DMS 273 (cell line): ENCODE results near the gene EVA1C.
"Not testable (repeated sequence)": the region's sequence is repeated elsewhere in the genome, so short reads cannot be mapped to it uniquely, and the experiment has no call there.

Source experiments
- DNase-seq: peaks from one replicate; lab custom pipeline; 2025; ENCODE audit not compliant: unreplicated experiment; lab: John Stamatoyannopoulos, UW

The EVA1C gene

DNA sequence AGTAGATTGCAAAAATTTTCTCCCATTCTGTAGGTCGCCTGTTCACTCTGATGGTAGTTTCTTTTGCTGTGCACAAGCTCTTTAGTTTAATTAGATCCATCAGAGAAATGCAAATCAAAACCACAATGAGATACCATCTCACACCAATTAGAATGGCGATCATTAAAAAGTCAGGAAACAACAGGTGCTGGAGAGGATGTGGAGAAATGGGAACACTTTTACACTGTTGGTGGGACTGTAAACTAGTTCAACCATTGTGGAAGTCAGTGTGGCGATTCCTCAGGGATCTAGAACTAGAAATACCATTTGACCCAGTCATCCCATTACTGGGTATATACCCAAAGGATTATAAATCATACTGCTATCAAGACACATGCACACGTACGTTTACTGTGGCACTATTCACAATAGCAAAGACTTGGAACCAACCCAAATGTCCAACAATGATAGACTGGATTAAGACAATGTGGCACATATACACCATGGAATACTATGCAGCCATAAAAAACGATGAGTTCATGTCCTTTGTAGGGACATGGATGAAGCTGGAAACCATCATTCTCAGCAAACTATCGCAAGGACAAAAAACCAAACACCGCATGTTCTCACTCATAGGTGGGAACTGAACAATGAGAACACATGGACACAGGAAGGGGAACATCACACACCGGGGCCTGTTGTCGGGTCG lies 21.8 kb upstream of the EVA1C start:
- DNase-seq: not testable (repeated sequence)

DNA sequence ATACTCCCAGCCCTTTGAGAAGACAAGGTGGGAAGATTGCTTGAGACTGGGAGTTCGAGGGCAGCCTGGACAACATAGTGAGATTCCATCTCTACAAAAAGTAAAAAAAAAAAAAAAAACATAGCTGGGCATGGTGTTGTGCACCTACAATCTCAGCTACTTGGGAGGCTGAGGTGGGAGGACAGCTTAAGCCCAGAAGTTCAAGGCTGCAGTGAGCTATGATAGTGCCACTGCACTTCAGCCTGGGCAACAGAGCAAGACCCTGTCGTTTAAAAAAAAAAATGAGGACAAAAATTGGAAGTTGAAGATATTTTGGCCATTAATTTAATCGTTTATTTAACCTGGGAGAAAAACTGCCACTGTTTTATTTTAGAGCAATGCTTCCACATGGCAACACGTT lies 20.8 kb upstream of the EVA1C start:
- DNase-seq: no peak

DNA sequence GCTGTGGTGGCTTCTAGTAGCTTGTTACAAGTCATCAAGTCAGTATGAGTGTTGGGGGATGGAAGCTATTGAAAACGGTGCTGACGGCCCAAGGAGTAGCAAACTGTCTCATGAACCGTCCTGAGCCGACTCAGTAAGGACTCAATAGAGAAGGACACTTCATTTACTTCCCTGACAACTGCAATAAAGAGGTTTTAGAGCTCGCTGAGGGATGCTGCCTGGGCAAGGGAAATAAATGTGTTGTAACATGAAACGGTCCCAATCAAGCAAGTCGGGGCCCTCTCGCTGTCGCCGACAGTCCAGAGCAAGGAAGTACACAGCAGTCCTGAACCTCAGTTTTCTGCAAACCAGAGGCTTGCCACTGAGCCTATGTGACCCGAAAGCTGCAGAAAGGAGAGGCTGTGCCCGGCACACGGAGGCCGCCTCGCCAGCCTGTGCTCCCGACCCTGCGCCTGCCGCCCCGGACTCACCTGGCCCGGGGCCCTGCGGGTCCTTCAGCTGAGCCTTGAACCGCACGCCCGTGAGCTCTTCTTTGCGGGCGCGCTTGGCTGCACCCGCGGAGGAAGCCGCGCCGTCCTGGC lies 20.1 kb upstream of the EVA1C start:
- DNase-seq: peak; percentile 51

DNA sequence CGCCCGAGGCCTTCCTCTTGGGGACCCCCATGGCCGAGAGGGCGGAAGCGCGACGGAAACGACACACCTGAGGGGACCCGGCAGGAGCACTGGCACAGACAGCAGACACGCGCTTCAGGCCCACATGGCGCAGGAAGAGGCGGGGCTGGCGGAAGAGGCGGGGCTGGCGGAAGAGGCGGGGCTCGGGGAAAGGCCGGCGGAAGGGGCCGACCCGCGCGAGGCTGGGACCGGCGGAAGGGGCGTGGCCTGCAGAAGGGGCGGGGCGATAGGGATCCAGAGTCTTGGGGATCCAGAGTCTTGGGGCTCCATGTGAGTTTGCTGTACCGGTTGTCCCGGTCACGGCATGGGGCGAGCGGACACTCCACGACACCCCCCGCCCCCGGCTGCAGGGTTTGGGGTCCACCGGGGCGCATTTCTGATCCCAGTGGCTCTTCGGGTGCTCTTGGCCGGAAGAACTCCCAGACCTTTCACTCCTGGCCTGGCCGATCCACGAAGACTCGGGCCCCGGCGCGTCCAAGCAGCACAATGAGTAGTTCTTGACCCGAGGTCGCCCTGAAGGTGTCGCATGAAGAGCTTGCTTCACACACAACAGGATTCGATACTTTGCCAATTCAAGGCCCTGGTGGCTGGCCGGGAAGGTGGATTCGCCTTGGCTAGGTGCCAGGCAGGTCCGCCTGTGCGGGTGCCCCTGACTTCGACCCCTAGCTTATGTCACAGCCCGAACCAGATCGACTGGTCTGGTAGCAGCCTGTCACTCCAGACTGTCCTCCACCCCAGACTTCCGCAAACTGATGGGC lies 19.4 kb upstream of the EVA1C start, which contains the start of gene URB1:
URB1 (minus strand) TSS at position 133 of the 797 bp plus-strand sequence; CDS start at position 31, 102 bp downstream.
- DNase-seq: peak; percentile 92

DNA sequence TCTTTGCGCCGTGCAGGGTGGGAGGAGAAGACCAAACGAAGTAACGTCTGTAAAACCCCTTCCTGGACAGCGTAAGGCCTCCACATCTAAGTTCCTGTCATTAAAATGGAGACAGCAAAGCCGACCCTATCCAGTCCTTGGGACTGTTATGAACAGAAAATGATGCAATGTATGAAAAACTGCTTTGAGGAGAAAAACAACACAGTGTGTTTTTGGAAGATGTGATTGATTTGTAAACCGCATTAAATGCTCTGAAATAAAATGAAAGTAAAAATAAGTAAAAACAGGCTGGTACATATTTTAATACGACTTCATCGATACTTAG lies 18.9 kb upstream of the EVA1C start:
- no peak for DNase-seq

DNA sequence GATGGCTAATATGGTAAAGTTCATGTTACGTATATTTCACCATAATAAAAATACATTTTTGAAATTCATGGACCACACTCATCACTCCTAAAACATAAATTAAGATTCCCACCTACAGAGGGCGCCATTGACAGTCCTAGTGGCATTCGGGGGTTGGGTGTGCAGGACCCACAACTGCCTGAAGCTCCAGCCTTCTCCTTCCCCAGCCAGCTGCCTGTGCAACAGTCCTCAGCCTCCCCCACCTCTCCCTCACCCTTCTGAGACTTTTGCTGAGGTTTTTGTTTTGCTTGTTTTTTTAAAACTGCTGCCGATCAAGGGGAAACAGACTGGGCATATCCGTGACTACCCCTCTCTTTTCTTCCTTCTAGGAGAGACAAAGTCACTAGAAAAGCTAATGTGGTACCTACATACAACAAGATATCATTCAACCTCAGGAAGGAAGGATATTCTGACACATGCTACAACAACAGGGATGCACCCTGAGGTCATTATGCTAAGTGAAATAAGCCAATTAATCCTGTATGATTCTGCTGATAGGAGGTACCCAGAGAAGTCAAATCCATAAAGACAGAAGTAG lies 9.2 kb upstream of the EVA1C start:
- peak; percentile 90 for DNase-seq

DNA sequence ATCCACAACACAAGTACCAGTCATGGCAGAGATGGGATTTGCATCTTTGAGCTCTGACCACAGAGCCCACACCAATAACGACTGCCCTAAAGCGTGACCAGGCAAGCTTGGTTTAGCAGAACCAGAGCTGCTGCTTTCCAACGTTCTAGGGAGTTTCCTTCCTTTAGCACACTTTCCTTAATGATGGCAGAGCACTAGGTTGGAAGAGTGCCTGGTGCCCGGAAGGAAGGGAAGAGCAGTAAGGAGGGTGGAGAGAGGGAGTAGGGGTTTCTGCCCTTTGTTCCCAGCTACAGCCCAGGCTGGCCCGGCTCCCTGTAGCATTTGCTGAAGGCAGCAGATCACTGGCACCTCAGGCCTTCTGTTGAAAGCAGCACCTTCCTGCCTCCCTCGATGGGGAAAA lies 6.1 kb upstream of the EVA1C start:
- DNase-seq: no peak

DNA sequence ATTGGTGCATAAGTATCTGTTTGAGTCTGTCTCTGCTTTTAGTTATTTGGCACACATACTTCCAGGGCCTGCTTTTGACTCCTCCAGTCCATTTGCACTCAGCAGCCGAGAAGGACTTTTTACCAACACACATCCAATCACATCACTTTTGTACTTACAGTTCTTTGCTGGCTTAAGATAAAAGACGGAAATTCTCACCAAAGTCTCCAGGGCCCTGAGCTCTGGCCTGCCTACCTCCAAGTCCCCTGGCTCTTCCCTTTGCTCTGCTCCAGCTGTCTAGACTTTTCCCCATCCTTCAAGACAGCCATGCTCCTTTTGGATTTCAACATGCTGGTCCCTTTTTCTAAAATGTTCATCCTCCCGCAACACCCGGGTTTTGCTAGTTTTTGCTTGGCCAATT lies 2.2 kb upstream of the EVA1C start:
- peak; percentile 17 for DNase-seq

DNA sequence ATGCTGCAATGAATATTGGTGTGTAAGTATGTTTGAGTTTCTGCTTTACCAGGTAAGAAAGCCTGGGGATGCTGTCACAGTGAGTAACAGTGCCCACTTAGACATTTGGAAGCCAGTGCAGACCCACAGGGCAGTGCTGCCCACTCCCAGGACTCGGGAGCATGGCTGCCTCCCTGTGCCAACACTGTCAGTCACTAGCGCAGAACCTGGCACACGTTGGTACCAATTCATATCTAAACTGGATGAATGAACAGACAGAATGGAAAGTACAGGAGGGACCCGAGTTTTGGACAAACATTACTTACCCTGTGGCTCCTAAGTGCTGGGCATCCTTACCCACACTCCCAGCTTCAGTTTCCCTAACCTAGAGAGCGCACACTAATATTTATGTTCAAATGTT lies 1.6 kb upstream of the EVA1C start:
- no peak for DNase-seq

DNA sequence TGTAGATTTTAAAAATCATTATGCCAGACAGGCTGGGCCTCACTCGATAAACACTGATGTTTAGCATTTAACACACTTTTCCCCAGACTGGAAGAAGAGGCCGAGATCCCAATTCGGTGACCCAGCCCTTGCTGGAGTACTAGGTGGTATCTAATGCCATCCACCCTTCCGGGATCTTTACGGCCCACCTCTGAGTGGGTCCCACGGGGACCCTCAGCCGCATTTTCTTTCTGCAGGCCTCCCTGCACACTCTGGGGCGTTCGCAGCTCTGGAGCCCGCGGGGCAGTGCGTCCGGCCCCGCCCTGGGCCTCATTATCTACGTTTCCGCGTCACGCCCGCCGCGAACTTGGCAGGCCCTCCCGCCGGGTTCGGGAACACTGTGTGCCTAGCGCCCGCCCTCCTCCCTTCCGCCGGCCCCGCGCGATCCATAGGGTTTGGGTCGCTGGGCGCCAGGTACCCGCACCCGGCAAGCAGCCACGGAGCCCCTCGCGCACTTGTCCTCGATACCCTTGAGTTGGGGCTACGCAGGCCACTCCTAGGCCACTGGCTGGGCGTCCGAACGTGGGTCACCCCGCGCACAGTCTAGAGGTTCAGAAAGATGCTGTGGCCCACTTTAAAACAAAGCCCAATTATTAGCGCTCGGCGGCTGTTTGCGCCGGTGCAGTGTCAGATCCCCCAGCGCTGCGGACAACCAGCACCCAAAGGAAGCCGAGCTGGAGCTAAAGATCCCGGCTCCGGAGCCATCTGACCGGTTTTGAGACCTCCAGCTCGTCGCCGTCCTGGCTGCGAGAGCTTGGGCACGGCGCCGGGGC lies 950 bp upstream of the EVA1C start:
- peak; percentile 78 for DNase-seq

DNA sequence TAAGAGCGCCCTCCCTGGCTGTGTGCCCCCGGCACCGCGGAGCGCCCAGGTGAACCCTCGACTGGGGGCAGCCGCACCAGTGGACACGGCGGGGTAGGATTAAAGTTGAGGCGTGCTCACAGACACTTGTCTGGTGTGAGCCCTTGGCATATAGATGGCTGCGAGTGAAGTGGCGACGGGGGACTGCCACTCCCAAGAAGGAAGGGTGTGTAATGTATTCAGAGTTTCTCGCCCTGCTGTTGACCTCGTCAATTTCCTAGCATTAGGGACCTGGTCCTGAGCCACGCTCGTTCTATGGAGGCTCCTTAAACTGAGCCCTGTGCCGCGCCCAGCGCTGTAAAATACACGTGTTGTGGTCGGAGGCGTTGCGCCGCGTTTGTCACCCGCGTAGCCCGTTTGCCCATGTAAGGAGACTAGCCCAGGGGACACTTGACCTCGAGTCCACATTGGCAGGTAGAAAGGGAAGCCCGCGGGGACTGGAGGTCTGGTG lies 554 bp downstream of the EVA1C start:
- no peak for DNase-seq

DNA sequence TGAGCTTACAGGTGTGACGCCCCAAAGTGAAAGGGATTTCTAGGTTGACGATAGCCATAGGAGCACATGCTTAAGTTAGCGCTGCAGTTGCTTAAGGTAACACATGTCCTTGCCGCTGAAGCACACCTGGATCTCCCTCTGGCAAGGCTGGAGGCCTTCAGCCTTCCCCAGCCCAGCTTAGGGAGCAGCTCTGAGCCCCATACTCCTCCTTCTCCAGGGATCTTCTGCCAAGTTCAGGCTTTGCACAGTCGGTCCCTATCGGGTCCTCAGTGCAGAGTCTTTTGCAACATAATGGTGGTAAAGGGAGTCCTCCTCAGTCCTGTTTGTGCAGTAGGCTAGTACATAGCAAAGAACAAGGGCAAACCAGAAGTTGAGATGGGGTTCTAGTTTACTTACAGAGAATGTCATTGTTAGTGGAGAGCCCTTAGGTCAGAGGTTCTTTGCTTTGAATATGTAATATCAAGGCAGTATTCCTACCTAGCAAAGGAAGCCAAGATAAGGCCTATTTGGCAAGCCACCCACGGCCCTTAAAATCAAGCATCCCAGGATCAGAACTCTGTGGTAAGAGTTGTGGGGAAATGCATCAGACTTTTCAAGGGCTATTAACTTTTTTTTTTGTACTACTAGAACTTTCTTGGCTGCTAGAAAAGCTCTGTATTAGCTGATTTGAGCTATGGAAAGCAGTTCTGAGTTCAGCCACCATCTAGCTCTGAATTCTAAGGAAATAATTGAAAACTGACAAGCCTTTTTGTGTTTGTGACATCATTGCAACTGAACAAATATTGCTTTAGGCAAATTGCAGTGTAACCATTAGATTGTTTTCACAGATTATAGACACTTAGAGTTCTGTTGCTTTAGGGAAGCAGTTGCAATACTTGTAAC lies 1.4 kb downstream of the EVA1C start:
- no peak for DNase-seq

DNA sequence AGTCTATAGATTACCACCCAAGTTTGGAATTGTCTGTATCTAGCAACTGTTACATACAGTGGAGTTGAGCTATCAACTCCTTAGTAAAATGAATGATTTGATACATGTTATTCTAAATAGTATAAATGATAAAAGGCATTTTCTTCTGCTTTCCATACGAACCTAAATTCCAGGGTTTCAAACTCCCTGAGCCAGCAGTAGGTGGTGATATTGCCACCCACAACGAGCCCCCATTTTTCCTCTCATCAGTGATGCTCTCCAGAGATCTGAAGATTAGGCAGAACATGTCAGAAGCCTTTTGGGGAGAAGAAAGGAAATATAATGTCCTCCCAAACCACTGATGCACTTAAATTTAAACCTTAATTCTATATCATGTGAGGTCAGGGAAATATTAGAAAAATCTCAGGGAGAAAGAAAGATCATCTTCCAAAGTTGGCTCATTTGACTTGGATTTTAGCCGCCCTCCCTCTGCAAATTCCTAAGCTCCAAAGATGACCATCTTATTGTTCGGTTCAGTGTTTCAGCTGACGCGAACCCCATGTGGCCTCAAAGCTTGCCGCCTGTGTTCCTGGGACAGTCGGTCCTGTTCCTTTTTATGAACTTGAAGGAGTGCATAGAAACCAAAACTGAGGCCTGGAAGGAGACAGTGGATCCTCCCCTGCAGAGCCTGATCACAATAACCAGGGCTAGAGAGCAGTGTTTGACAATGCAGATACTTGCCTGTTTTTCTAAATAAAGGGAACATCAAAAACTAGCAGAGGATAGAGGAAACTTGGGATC lies 2.3 kb downstream of the EVA1C start:
- peak; percentile 49 for DNase-seq

DNA sequence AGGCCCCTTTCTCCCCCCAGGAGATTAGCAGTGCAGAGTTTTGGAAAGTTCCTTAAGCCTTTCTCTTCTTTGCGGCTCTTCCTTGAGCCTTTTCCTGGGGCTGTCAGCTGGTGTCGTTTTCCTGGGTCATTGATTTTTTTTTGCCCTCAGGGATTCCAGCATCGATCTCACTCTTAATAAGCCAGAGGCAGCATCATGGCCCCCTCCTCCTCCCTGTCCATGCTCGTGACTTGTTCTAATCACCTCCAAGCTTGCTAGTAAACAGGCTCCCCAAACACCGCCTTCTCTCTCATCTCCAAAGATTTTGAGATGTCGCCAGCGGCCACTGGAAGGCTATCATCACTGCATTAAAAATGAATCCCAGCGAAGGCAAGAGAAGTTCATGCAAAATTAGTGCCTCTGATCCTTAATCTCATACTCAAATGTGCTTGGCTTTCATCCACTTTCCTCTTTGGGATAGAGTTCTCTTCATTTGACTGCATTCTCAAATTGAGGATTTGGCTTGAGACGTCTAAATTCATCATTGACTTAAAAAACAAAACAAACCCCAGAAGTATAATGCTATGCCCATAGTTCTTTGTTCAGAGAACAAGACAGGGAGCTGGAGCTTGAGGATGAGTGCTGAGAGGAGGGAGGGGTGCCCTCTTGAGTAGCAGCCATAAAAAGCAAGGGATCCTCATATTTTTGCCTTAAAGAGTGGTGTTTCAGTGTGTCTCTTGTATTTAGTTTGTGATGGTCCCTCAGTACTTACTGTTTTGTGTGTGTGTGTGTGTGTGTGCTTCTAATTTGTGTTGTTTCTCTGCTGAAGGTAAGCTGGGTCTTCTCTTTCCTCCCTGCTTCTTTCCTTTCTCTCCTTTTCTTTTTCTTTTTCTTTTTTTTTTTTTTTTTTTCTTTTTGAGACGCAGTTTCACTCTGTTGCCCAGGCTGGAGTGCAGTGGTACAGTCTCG lies 3.2 kb downstream of the EVA1C start:
- DNase-seq: no peak

DNA sequence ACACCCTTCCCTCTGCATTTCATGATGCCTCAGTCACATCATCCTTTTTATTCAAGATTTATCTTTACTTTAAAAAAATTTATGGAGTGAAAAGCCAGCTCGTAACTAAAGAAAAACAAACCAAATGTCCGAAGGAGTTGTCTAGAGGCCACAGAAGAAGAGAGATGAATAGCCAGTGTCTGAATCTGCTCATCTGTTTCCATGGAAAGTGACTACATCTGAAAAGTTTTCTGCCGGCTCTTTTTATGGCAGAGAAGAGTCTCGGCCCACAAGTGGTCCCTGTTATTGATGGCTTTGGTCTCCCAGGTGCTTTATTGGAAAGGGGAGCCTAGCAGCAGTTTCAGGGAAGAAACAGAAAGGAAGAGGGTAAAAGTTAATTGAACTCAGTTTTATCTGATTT lies 5.6 kb downstream of the EVA1C start:
- DNase-seq: no peak

DNA sequence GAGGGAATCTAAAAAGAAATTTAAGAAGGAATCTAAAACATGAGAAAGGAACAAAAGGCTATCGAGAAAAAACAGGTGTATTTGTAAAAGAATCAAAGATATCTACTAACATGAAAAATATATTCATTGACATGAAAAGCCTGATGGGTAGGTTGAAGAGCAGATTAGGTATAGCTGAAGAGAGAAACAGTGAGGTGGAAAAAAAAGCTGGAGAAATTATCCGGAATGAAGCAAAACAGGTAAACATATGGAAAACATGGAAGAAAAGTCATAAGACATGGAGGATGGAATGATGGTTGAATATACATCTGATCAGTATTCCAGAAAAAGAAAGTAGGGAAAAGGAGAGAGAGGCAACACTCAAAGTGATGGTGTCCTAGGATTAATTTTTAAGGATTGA lies 9.6 kb downstream of the EVA1C start:
- DNase-seq: no peak

DNA sequence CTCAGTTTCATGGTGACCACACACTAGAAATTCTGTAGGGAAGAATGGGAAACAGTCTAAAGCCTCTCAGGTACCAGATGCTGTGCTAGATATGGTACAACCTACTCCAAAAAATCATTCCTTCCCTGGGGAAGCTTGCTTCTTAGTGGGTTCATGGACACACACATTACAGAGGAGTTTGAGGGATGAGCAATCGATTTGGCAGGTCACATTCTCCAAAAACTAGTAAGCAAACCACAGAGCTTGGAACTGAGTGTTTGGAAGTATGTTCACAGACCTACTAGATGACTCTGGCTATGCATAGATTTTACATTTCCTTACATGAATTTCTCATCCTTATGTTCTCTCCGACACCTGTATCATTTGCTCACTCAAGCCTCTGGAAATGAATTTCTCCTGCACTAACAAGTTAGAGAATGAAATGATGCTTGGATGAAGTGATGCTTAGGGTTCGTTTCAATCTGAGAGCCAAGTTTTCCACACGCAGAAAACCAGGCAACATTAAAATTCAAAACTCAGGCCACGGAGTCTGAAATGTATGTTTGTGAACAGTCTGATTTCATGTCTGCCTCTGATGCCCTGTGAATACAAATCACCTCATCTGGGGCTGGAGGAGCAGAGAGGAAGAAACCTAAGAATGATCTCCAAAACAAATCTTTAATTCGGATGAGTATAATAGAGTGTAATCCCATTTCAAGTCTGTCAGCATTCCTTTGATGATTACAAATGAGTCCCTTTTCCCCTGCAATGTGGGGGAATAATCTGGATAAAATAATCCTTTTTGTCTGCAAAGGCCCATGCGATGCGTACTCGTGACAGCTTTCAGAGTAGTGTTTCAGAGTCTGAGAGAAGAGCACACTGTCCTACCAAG lies 11.0 kb downstream of the EVA1C start:
- DNase-seq: no peak
